Mesenteric fat pad (tissue), 1 donor: Measurements from ENCODE around the gene NSUN7. TPM values are rescaled to one million over a fixed set of nuclear protein-coding genes. Genes with fewer than 3 reads are reported as not detected.

Source experiments
- DNase-seq: peaks from one replicate; pipeline ENCODE4 v3.0.0-alpha.2; 2020; ENCODE audit warnings: low spot score
- total RNA-seq: library from RNA; stranded (reverse); fragmentation: NEBNext Ultra II Directional; extraction: Animal tissue kit (Norgen Biotek cat#: 25700); gene quantifications from one replicate; pipeline ENCODE4 v1.2.1, GENCODE V29; 2021
- donor health status: DM: yes; HTN: yes; CAD: no.

NSUN7 gene
- total RNA-seq, 1 donor from 2014 or later: 1.7 TPM

DNA sequence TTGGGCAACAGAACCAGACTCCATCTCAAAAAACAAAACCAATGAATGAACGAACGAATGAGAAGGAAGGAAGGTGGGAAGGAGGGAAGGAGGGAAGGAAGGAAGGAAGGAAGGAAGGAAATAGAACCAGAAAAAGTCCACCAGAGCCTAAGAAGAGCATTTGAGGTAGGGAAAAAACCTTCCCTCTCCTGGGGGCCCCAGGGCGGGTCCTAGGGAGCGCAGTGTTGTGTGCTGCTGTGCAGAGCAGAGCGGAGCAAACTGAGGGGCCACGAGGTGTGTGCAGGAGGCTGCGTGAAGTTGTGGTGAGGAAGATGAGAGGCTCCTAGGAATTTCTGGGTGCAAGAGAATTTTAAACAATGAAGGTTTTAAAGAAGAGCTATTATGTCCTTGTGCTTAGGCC lies 16.0 kb upstream of the NSUN7 start:
- no peak for DNase-seq

DNA sequence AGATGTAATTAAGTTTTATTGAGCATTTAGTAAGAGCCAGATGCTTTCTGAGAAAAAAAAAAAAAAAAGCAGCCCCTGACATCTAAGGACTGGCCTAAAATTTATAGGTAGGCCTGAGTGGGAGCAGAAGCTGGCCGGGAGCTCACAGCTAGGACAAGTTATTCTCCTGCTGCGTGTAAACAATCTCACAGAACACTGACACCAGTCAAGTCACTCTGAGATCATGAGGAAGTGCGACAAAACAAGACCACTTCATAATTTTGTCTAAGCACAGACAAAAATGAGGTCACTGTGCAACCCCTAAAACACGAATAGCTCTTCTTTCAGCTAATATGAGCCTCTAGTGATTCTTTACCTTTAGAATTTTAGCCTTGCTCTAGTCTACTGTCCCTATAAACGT lies 15.3 kb upstream of the NSUN7 start:
- DNase-seq: no peak

DNA sequence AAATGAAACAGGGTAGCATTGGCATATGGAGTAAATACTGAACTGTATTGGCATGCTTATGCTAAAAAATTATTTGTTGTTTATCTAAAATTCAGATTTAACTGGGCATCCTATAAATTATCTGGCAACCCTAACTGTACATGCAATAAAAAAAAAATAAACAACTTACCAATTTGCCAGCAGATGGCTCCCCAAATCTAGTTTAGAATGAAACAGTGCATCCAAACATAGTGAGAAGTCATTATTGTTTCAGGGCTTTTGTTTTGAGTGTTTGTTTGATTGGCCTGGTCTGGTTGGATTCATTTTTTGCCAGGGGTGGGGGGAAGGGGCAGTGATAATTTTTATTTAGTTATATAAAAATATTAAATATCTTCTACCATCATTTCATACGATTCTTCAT lies 12.8 kb upstream of the NSUN7 start:
- DNase-seq: no peak

DNA sequence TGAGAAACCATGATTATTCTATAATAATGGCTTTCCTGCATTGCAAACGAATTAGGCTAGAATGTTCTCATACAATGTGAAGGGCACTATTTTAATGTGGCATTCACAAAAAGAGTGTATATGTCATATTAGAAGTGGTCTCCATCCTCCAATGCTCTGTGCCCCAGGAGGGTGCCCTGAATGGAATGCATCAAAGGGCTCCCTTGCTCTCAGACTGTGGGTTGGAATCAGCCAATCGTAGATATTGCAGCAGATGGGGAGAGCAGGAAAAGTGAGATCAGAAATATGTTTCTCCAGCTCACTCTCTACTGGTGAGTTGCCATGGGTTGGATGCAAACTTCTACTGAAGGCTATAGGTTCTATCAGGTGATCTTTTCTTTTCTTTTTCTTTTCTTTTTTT lies 11.9 kb upstream of the NSUN7 start:
- no peak for DNase-seq

DNA sequence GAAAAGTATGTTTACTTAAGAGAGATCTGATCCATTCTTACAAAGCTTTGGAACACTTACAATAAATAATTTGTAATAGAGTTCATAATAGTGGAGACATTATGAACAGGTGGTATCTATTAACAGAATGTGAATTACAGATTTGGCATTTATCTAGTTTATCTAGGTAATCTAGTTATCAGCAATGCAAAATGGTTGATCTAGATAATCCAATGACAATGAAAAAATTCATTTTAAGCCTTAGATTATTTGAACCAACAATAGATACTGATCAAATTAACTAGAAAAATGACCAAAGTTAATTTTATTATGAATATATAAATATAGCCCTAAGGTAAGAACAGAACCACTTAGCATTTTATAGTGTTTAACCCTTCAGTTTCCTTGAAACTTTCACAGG lies 10.4 kb upstream of the NSUN7 start:
- no peak for DNase-seq

DNA sequence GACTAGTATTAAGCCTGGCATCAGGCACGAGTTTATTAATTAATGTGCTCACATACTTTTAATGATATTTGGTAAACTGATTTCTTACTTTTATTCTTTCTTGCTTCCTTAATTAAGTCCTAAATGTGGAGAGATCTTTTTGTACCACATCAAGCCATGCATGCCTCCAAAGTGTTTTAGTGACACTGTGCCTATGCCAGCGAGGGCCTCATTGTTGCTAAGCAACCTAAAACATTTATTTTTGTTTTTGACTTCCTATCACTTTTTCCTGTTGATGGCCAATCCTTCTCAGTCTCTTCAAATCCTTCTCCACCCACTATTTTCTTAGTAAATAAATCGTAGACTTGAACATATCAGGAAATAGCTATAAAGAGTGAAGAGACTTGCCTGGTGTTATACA lies 5.5 kb upstream of the NSUN7 start:
- no peak for DNase-seq

DNA sequence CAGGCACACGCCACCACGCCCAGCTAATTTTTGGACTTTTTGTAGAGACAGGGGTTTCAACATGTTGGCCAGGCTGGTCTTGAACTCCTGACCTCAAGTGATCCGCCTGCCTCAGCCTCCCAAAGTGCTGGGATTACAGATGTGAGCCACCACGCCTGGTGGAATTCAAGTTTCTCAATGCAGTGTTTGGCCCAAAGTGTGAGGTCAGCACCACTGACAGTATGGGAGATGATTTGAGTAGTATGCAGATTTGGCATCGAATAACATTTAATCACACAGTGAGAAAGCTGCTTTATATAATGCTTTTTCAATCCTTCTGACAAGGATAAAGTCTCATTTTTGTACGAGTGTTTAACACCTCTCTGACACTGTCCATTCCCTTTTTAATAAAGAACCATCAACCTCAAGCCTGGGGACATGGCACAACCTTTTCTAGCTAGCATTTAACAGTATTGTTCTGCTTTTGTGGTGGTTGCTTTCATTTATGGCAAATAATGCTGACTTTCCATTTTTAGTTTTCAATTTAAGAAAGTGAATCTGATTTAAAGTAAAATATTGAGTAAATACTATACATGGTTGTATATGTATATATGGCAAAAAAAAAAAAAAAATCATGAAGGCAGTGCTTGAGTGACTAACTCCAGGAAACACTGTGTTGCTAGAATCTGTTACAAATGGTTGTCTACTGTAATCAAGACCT lies 4.3 kb upstream of the NSUN7 start:
- no peak for DNase-seq

DNA sequence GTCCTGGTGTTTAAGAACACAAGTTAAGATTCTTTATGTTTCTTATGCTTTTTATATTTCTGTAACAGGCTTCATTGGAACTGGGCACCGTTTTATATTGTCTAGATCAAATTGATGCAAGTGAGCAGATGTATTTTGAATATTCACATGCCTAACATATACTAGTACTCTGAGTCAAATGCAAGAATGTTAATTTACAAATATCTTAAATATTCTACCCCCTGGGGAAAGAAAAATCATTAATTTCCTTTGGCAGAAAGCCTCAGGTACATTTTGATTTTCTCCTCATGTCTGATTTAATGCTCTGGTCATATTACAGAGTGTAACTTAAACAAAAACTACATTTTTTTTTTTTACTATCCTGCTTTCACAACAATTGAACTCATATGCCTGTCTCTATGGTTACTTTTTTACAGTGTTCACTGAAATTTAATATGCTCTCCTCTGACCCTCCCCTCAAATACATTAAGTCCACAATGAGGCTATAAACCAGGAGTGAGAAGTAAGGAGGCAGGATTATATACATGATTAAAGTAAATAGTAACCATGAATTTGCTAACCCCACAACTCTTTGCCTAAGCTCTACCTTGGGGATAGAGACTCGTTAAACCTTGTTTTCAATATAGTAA lies 2.4 kb upstream of the NSUN7 start:
- no peak for DNase-seq

DNA sequence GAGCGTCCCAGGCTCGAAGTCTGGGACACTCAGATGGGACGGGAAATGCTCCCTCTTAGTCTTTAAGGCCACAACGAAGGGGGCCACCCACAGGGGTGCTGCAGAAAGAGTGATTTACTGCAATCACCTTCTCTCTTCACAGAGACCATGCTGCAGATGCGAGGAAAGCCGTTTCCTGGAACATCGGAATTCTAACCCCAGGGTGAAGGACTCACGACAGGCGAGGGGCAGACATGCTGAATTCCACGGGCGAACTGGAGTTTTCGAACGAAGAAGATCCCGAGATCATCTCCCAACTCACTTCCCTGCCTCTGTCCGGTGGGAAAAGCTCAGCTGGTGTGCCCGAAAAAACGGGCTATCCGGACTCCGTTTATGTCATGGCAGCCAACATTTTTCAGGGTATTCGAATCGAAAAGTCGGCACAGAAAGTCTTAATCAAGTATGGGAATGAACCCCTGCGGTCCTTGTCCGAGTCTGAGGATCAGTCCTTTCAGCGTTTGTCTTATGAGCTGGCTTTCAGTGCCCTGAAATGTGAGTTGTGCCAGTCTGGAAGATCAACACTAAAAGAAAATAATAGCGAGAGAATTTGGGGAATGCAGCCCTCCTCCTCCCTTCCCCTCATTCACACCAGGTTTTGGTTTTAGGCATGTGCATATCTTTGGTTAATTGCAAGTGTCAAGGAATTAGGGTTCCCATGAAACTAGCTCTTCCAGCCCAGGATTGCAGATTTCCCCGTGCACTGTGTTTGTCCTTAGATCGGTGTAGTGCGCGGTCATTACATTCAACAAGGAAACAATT lies 905 bp downstream of the NSUN7 start:
- no peak for DNase-seq

DNA sequence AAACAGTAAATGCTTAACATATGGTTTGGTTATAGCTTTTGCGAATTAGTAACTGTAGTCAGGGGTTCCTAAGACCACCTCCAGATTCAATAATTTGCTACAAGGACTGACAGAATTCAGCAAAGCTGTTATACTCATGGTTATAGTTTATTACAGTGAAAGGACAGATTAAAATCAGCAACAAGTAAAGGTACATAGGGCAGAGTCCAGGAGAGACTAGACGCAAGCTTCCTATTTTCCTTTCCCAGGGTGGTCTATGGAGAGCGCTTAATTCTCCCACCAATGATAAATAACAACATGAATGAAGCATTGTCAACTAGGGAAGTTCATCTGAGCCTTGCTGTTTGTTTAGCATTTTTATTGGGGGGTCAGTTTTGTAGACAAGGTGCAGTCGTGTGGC lies 5.9 kb downstream of the NSUN7 start:
- DNase-seq: no peak

DNA sequence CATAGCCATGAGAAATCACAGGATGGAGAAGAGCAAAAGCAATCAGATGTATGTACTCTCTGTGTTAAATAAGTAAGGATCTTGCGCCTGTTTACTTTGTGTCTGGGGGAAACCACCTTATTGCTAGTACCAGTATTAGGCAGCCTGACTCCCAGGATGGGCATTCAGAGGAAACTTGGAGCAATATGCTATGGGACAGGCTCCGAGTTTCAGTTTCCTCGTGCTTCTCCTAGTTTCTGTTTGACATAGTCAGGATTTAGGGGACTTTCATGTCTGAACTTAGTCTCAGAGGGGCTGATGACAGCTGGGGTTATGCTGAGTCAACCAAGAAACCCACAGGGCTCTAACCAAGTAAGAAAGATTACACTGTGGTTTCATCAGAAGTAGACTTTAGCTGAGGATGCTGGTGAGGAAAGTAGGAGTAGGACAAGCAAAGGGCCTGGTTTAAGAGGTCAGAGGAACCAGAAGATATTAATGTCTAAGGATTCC lies 13.5 kb downstream of the NSUN7 start:
- DNase-seq: no peak

DNA sequence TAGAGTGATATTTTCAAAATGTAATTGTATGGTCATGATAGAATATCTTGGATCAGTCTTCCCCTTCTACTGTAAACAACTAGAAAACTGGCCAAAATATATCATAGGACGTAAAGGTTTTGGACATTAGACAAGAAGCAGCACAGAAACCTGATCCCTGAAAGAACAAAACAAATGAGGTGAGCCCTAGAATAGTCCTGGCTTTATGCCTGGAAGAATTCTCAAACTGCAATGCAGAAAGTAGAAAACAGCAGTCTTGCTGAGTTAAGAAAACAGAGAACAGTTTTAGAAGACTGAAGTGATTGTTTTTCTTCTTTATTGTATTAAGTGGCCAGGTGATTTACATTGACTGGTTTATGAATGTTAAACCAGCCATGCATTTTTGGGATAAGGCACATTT lies 19.5 kb downstream of the NSUN7 start:
- DNase-seq: no peak

DNA sequence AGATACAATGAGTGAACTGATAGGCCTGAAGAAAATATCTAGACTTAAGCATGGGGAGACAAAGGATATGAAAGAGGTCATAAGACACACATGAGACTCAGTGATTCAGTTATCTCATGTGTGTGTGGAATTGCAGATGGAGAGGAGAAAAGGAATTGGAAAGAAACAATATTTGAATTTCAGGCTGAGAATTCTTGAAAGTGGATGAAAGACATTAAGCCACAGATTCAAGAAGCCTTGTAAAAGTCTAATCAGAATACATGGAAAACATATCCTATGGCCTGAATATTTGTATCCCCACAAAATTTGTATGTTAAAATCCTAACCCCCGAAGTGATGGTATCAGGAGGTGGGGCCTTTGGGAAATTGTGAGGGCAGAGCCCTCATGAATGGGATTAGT lies 28.3 kb downstream of the NSUN7 start:
- DNase-seq: no peak

DNA sequence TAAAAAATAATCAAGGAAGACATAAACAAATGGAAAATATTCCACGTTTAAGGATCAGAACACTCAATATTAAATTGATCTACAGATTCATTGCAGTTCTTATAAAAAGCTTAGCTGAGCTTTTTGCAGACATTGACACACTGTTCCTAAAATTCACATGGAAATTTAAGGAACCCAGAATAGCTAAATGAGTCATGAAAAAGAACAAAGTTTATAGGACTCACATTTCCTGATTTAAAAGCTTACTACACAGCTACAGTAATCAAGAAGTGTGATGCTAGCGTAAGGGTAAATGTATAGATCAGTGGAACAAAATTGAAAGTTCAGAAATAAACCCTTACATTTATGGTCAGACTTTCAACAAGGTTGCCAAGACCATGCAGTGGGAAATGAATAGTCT lies 33.1 kb downstream of the NSUN7 start:
- DNase-seq: no peak

DNA sequence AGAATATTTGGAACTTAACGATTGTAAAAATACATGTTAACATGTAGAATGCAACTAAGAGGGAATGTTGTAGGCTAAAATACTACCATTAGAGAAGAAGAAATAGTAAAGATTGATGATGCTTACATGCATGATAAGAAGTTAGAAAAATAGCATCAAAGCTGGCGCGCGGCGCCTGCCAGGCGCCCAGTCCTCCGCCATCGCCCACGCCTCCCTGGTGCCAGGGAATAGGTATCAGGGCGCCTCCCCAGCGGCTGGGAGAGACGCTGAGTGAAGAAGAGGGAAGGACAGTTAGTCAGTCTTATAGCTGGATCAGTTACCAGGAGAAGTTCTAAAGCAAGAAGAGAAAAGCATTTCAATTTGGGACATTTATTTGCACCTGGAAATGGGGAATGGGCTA lies 36.0 kb downstream of the NSUN7 start:
- DNase-seq: no peak

DNA sequence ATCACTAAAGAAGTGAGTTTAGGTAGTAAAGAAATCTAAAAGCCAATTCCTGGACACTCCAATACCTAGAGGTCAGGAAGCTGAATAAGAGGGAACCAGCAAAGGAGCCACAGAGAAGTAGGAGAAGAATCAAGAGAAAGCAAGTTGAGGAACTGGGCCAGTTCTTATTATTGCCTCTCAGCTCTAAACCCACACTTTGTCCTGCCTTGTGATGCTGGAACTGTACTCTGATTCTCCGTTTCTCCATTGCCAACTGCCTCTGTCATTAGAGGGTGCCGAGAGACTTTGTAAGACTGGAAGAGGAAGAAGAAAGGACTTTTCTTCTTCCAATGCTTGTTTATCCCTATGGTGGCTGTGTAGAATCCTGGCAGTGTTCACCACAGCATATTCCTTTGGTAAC lies 38.6 kb downstream of the NSUN7 start:
- no peak for DNase-seq

DNA sequence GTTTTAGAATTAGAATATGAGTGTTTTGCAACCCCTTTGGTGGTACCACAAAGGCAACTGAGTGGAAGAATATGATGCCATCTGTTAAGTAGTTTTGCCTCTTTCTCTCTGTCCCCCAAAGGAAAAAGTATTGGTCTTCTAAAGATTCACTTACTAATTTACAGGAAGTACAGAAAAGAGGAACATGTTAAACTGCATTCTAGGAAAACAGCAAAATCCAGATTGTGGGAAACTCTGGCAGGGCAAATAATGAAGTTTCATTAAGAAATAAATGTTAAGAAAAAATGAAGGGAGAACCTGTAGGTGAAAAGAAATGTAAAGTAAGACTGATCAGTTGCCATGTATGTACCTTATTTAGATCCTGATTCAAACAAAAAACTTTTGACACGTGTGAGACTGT lies 39.3 kb downstream of the NSUN7 start:
- DNase-seq: no peak

DNA sequence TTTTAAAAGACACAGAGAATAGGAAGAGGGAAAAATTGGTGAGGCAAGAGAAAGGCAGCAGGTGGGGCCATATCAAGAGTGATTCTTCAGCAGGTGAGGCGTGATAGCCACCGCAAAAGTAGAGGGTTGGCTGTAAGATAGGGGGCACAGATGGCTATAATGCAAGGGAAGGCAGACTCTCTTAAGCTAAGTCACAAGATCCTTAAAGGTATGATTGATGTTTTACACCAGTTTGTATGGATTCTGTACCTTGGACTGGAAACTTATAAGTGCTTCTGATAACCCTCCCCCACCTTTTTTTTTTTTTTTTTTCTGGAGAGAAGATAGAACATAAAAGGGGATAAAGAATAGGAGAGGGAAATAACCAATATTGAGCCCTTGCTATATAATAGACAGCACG lies 40.0 kb downstream of the NSUN7 start:
- DNase-seq: no peak

DNA sequence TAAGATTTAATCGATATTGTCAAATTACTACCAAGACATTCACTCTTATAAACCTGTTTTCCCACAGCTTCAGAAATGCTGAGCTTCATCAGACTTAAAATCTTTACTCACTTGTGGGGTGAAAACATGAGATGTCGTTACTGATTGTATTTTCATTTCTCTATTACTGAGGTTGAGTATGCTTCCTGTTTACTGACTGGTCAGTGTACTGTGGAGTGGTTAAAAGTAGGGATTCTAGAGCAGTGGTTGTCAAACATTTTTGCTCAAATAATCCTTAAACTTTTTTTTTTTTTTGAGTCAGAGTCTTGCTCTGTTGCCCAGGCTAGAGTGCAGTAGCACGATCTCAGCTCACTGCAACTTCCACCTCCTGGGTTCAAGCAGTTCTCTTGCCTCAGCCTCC lies 50.3 kb downstream of the NSUN7 start:
- DNase-seq: no peak

DNA sequence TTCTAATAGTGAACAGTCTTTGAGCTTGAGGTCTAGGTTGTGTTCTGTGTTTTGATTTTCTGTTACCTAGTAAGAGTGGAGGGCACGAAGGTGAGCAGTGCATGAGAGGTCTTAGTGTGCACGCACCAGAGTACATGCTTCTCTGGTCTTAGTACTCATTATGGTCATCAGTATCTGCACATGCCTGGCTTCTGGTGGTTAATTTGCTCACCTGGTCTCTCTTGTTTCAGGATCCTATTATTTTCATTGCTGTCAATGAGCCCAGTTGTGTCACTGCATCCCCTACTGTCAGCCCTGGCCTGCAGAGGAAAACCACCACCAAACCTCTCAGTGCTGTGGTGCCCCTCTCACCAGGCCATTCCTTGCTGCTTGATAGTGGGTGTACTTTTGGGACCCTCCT lies 54.8 kb downstream of the NSUN7 start:
- no peak for DNase-seq

DNA sequence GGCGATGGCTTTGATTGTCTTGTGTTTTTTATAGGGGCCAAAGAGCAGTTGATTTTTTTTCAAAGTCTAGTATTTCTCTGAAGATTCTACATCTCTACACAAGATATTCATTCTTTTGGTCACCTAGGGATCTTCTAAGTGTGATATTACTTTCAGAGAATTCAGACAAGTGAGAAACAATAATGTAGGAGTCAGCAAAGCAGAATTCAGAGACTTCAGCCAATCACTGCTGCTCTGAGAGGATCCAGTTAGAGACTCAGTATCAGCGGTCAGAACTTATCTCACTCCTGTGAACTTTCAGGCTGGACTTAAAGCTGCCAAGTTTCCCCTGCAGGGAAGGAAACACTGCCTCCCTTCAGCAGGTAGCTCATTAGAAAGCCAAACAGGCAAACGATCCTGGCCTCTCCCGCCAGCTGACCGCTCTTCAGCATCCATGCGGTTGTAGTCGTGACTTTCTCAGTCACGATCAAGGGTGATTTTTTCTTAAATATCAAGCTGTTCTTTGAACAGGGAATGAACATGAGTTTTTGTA lies 59.2 kb downstream of the NSUN7 start:
- no peak for DNase-seq

DNA sequence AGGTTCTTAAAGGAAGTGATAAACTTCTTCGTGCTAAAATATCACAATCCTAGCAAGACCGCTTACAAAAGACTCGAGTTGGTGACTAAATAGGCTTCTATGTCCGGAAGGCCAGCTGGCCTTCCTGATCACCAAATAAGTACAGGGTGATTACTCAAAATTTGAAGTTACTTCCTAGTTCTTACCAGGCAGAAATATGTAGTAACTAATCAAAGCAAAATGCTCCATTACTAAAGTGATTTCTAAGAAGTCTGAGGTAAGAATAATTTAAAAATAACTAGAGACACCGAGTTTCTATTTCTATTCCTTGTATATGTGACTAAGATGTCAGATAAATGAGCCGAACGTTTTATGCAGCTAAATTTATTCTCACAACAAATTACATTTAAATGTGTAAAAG lies 62.2 kb downstream of the NSUN7 start:
- DNase-seq: no peak
